ENCODE data around the gene INAFM2. TPM values are rescaled to one million over a fixed set of nuclear protein-coding genes. Genes with fewer than 3 reads are reported as not detected.

Gene INAFM2
- total RNA-seq, 1 donor from 2014 or later = 11.5 TPM

DNA sequence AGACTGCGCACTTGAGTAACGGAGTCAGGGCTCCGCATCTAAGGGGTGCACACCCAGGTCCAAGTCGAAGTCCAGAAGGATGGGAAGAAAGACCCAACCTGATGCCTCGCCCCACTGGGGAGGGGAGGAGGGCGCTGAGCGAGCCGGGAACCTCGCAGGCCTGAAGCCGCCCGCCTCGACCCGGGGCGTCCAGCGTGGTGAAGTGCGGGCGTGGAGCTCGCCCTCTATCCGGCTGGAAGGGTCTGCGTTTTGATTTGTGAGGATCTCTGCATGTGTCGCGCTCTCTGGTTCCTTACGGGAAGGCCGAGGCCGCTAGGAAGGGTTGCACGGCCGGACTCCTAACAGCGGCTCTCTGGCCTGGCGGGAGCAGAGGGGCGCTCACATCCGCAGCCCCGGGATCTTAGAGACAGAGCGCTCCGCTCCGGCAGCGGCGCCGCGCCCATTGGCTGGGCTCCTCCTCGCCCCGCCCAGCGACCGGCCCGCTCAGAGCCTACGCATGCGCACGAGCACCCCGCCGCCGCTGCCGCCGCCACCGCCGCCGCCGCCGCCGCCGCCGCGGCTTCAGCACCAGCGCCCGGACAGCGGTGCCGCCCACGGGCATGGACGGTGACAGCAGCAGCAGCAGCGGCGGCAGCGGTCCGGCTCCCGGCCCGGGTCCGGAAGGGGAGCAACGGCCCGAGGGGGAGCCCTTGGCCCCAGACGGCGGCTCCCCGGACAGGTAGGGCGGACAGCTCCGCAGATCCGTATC, 34.4 kb downstream of the INAFM2 start, which contains the start of gene DISP2:
Gene DISP2 (plus strand): TSS at position 497 of the 748 bp plus-strand sequence. CDS start 103 bp downstream, at position 600.
- Histone ChIP-seq H3K36me3 (ENCODE audit: control insufficient read depth in 3 of 3, insufficient read depth in 3 of 3, low read length in 3 of 3) (no peaks in the 10 kb centered on the region), H3K4me1 (ENCODE audit: control insufficient read depth in 3 of 3, insufficient read depth in 3 of 3, low read length in 3 of 3) (peaks cover 29 to 35% (median 32%) of the 10 kb centered on the region in 3 donors), H3K27me3 (ENCODE audit: control insufficient read depth in 3 of 3, insufficient read depth in 3 of 3, low read length in 3 of 3) (no peaks in the 10 kb centered on the region), H3K4me3 (ENCODE audit: low read length in 3 of 3) (peak within 1 kb of the TSS; percentile 63 to 76 (median 73)), H3K9ac (ENCODE audit: low read depth in 1 of 3, low read length in 3 of 3) (peak within 1 kb of the TSS in 2 of 3 donors; percentile 38 to 62), H3K9me3 (ENCODE audit: control insufficient read depth in 3 of 3, low read length in 3 of 3) (no peaks in the 10 kb centered on the region), H3K27ac (ENCODE audit: low read depth, low read length) (no peak within 1 kb of the TSS)

DNA sequence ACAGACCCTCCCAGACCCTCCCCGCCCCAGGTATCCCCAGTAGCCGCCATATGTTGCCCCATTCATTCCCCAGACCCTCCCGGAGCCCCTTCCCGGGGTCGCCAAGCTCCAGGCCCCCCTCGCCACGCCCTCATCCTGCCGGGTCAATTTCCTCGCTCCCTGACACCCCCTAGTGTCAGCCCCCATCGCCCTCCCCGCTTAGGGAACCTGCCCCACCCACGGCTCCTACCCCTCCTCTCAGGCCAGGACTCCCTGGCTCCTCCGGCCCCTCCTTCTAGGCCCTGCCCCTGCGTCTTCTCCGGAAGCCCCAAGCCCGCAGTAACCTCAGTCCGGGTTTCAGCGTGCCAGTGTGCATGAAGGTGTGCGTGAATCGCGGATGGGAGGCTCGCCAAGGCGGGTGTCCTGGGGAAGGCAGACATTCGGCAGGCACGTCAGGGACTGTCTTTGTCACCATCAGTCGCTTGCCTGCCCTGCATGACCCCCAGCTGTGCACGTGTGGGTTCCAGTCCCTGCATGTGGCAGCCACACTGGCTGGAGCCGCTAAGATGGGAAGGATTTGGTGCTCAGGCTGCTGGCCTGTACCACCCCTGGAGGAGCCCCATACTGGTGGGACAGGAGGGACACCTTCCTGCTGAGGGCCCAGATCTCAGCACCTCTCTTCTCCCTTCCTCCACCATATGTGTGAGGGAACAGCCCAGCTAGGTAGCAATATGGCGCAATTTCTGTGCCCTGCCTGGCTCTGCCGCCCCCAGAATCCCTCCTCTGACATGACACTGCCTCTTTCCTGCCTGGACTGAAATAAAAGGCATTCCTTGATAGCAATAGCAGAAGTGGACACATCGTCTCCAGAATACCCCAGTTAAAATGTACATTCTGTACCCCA, 35.2 kb downstream of the INAFM2 start:
- Histone ChIP-seq H3K9me3 (ENCODE audit: control insufficient read depth in 3 of 3, low read length in 3 of 3) (no peaks in the 10 kb centered on the region), H3K27ac (ENCODE audit: low read depth, low read length) (no peak overlapping the region), H3K27me3 (ENCODE audit: control insufficient read depth in 3 of 3, insufficient read depth in 3 of 3, low read length in 3 of 3) (no peaks in the 10 kb centered on the region), H3K36me3 (ENCODE audit: control insufficient read depth in 3 of 3, insufficient read depth in 3 of 3, low read length in 3 of 3) (no peaks in the 10 kb centered on the region), H3K9ac (ENCODE audit: low read depth in 1 of 3, low read length in 3 of 3) (no peak overlapping the region), H3K4me3 (ENCODE audit: low read length in 3 of 3) (peak overlapping the region in 2 of 3 donors; percentile 41 to 63), H3K4me1 (ENCODE audit: control insufficient read depth in 3 of 3, insufficient read depth in 3 of 3, low read length in 3 of 3) (peaks cover 24 to 28% (median 25%) of the 10 kb centered on the region in 3 donors)

GRCh38 chr15:40360015-40360414, 36.5 kb downstream of the INAFM2 start:
- Histone ChIP-seq H3K36me3 (ENCODE audit: control insufficient read depth in 3 of 3, insufficient read depth in 3 of 3, low read length in 3 of 3) (no peaks in the 10 kb centered on the region), H3K27me3 (ENCODE audit: control insufficient read depth in 3 of 3, insufficient read depth in 3 of 3, low read length in 3 of 3) (no peaks in the 10 kb centered on the region), H3K9me3 (ENCODE audit: control insufficient read depth in 3 of 3, low read length in 3 of 3) (no peaks in the 10 kb centered on the region), H3K9ac (ENCODE audit: low read depth in 1 of 3, low read length in 3 of 3) (no peak overlapping the region), H3K27ac (ENCODE audit: low read depth, low read length) (no peak overlapping the region), H3K4me3 (ENCODE audit: low read length in 3 of 3) (no peak overlapping the region), H3K4me1 (ENCODE audit: control insufficient read depth in 3 of 3, insufficient read depth in 3 of 3, low read length in 3 of 3) (peaks cover 14 to 17% (median 15%) of the 10 kb centered on the region in 3 donors)

DNA sequence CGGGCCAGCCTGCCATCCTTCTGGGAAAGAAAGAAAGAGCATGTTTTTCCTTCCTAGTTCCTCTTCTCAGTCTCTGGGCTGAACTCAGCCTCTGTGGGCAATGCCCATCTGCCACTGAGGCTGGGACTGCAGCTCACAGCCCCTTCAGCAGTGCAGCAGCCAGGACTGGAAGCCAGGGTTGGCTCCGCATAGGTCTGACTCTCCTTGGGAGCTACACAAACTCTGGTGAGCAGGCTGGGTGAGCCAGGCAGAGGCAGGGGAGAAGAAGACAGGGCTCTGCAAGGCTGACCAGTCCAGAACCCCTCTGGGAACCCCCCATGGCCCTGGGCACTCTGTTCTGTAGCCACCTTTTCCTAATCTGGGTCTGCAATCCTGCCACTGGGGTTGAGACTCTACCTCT, 38.1 kb downstream of the INAFM2 start:
- no peaks in the 10 kb centered on the region for H3K36me3 ChIP-seq (ENCODE audit: control insufficient read depth in 3 of 3, insufficient read depth in 3 of 3, low read length in 3 of 3)
- H3K4me3 ChIP-seq (ENCODE audit: low read length in 3 of 3) = no peak overlapping the region
- H3K27me3 ChIP-seq (ENCODE audit: control insufficient read depth in 3 of 3, insufficient read depth in 3 of 3, low read length in 3 of 3) = no peaks in the 10 kb centered on the region
- H3K9ac ChIP-seq (ENCODE audit: low read depth in 1 of 3, low read length in 3 of 3) = no peak overlapping the region
- H3K9me3 ChIP-seq (ENCODE audit: control insufficient read depth in 3 of 3, low read length in 3 of 3) = no peaks in the 10 kb centered on the region
- H3K4me1 ChIP-seq (ENCODE audit: control insufficient read depth in 3 of 3, insufficient read depth in 3 of 3, low read length in 3 of 3) = peaks cover 18 to 31% (median 29%) of the 10 kb centered on the region in 3 donors
- no peak overlapping the region for H3K27ac ChIP-seq (ENCODE audit: low read depth, low read length)

GRCh38 chr15:40363611-40364010, 40.1 kb downstream of the INAFM2 start:
- H3K27ac ChIP-seq (ENCODE audit: low read depth, low read length) = no peak overlapping the region

DNA sequence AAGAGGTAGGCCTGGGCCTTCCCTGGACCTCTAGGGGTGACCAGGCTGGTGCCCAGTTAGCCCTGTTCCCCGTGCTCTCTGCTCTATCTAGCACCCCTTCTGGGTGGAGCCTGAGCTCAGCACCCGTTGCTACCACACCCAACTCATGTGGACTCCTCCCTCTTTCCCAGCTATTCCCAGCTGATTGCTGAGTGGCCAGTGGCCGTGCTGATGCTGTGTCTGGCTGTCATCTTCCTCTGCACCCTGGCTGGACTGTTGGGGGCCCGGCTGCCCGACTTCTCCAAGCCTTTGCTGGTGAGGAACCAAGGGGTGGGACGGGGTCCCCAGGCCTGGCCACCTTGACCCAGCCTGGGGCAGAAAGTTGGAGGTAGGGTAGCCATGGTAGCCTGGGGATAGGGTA, 40.8 kb downstream of the INAFM2 start:
- Histone ChIP-seq H3K4me1 (ENCODE audit: control insufficient read depth in 3 of 3, insufficient read depth in 3 of 3, low read length in 3 of 3) (peaks cover 19 to 33% (median 32%) of the 10 kb centered on the region in 3 donors), H3K27ac (ENCODE audit: low read depth, low read length) (no peak overlapping the region), H3K9ac (ENCODE audit: low read depth in 1 of 3, low read length in 3 of 3) (no peak overlapping the region), H3K27me3 (ENCODE audit: control insufficient read depth in 3 of 3, insufficient read depth in 3 of 3, low read length in 3 of 3) (no peaks in the 10 kb centered on the region), H3K36me3 (ENCODE audit: control insufficient read depth in 3 of 3, insufficient read depth in 3 of 3, low read length in 3 of 3) (no peaks in the 10 kb centered on the region), H3K9me3 (ENCODE audit: control insufficient read depth in 3 of 3, low read length in 3 of 3) (no peaks in the 10 kb centered on the region), H3K4me3 (ENCODE audit: low read length in 3 of 3) (no peak overlapping the region)

More at GRCh38 chr15:40363611-40364010, 40.1 kb downstream of the INAFM2 start:
- Histone ChIP-seq H3K9ac (ENCODE audit: low read depth in 1 of 3, low read length in 3 of 3) (no peak overlapping the region), H3K36me3 (ENCODE audit: control insufficient read depth in 3 of 3, insufficient read depth in 3 of 3, low read length in 3 of 3) (no peaks in the 10 kb centered on the region), H3K4me3 (ENCODE audit: low read length in 3 of 3) (no peak overlapping the region), H3K27me3 (ENCODE audit: control insufficient read depth in 3 of 3, insufficient read depth in 3 of 3, low read length in 3 of 3) (no peaks in the 10 kb centered on the region), H3K4me1 (ENCODE audit: control insufficient read depth in 3 of 3, insufficient read depth in 3 of 3, low read length in 3 of 3) (peaks cover 25 to 37% (median 36%) of the 10 kb centered on the region in 3 donors), H3K9me3 (ENCODE audit: control insufficient read depth in 3 of 3, low read length in 3 of 3) (no peaks in the 10 kb centered on the region)

DNA sequence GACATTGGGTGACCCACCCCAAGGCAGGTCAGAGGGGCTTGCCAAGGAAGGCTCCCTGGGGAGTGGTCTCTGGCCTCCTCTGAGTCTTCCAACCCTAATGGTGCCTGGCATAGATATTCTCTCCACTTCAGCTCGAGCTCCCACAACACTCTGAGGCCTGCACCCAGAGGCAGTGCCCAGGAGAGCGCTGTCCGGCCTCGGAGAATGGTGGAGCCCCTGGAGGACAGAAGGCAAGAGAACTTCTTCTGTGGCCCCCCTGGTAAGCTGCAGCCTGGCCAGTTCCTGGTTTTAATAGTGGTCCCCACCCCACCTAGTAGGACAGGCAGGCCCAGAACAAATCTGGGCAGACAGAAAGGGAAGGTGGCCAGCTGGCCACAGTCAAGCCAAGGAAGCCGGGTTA, 41.5 kb downstream of the INAFM2 start:
- Histone ChIP-seq H3K9me3 (ENCODE audit: control insufficient read depth in 3 of 3, low read length in 3 of 3) (no peaks in the 10 kb centered on the region), H3K27ac (ENCODE audit: low read depth, low read length) (no peak overlapping the region), H3K4me1 (ENCODE audit: control insufficient read depth in 3 of 3, insufficient read depth in 3 of 3, low read length in 3 of 3) (peaks cover 19 to 33% (median 32%) of the 10 kb centered on the region in 3 donors), H3K36me3 (ENCODE audit: control insufficient read depth in 3 of 3, insufficient read depth in 3 of 3, low read length in 3 of 3) (no peaks in the 10 kb centered on the region), H3K27me3 (ENCODE audit: control insufficient read depth in 3 of 3, insufficient read depth in 3 of 3, low read length in 3 of 3) (no peaks in the 10 kb centered on the region), H3K4me3 (ENCODE audit: low read length in 3 of 3) (no peak overlapping the region), H3K9ac (ENCODE audit: low read depth in 1 of 3, low read length in 3 of 3) (no peak overlapping the region)

DNA sequence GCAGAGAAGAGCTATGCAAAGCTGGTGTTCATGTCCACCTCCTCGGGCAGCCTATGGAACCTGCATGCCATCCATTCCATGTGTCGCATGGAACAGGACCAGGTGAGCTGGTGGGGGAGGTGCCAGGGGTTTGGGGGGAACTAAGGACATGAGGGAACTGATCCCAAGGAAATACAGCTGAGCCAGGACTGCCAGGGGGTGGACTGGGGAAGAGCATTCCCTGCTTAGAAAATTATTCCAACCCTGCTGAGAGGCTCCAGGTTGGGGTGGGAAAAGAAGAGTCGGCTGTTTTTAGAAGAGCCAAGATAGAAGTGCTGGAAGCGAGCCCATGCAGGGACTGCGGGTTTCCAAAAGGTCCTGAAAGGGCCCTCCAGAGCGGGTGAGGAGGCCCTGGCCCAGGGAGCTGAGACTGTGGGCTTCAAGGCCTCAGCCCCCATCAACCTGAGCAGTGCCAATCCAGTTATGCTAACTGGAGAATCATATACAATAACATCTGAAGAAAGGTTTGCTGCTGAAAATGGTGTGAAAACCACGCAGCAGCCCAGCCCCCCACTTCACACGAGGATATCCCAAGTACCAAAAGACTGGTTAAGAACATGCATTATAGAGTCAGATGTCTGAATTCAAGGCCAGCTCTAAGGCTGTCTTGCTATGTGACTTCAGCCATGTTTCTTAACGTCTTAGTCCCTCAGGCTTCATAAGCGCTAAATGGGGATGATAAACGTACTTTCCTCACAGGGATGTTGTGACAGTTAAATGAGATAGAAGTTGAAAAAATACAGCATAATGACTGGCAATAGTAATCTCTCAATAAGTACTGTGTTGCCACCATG, 42.3 kb downstream of the INAFM2 start:
- Histone ChIP-seq H3K9ac (ENCODE audit: low read depth in 1 of 3, low read length in 3 of 3) (no peak overlapping the region), H3K36me3 (ENCODE audit: control insufficient read depth in 3 of 3, insufficient read depth in 3 of 3, low read length in 3 of 3) (no peaks in the 10 kb centered on the region), H3K4me1 (ENCODE audit: control insufficient read depth in 3 of 3, insufficient read depth in 3 of 3, low read length in 3 of 3) (peaks cover 19 to 33% (median 32%) of the 10 kb centered on the region in 3 donors), H3K4me3 (ENCODE audit: low read length in 3 of 3) (no peak overlapping the region), H3K9me3 (ENCODE audit: control insufficient read depth in 3 of 3, low read length in 3 of 3) (no peaks in the 10 kb centered on the region), H3K27me3 (ENCODE audit: control insufficient read depth in 3 of 3, insufficient read depth in 3 of 3, low read length in 3 of 3) (no peaks in the 10 kb centered on the region), H3K27ac (ENCODE audit: low read depth, low read length) (no peak overlapping the region)
